ENCODE results near the gene SPRN. TPM values are rescaled to one million over a fixed set of nuclear protein-coding genes. Genes with fewer than 3 reads are reported as not detected.
A peak's percentile ranks its signal among the peaks of the same experiment; 100 is the strongest.

The SPRN gene
- total and polyA plus RNA-seq, 12 donors, result 0.10 to 1.8 (median 0.60) TPM; not detected in 3

DNA sequence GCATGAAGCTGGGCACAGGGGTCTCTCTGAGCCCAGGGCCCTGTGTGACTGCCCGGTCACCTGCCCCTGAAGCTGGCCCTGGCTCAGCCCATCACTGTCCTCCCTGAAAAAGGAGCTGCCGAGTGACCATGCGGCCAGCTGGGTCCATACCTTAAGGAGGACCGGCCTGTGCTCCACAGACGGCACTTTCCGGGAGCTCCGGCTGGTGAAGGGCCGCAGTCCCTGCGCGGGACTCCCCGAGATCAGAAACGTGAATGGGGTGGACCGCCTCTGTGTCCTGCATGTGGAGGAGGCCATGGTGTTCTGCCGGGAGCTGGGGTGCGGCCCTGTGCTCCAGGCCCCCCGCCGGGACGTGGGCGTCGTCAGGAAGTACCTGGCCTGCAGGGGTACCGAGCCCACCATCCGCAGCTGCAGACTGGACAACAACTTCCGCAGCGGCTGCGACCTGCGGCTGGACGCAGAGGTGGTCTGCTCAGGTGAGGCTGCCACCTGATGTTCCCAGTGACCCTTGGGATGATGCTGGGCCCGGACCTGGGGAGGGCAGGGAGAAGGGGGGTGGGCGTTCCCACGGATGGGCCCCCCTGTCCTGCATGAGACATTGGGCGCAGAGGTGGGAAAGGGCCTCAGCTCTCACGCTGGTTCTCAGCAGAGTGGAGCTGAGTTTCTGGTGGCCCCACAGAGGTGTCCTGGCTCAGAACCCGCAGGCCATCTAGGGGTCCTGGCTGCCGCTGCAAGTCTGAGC, 32.8 kb upstream of the SPRN start:
- no peaks in the 10 kb centered on the region for H3K4me1 ChIP-seq (replicated peaks in 1 of 2)
- H3K27me3 ChIP-seq, result no peaks in the 10 kb centered on the region
- 89 to 93% (median 91%) methylated on average over 7 to 34 of the region's 34 CpGs for WGBS, 4 donors
- intact Hi-C loops (cut with DNase I), result no loop called here
- H3K27ac ChIP-seq, result no peak overlapping the region
- no peaks in the 10 kb centered on the region for H3K36me3 ChIP-seq (replicated peaks in 1 of 2)
- H3K4me3 ChIP-seq, result no peak overlapping the region
- no peak for TF ChIP-seq POLR2A (IDR thresholded peaks at IDR 0.05)
- TF ChIP-seq, protein P1, sequence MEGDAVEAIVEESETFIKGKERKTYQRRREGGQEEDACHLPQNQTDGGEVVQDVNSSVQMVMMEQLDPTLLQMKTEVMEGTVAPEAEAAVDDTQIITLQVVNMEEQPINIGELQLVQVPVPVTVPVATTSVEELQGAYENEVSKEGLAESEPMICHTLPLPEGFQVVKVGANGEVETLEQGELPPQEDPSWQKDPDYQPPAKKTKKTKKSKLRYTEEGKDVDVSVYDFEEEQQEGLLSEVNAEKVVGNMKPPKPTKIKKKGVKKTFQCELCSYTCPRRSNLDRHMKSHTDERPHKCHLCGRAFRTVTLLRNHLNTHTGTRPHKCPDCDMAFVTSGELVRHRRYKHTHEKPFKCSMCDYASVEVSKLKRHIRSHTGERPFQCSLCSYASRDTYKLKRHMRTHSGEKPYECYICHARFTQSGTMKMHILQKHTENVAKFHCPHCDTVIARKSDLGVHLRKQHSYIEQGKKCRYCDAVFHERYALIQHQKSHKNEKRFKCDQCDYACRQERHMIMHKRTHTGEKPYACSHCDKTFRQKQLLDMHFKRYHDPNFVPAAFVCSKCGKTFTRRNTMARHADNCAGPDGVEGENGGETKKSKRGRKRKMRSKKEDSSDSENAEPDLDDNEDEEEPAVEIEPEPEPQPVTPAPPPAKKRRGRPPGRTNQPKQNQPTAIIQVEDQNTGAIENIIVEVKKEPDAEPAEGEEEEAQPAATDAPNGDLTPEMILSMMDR (IDR thresholded peaks at IDR 0.05), result no peak
- H3K9me3 ChIP-seq (replicated peaks in 1 of 3), result no peaks in the 10 kb centered on the region
- peak in 2 of 7 donors; percentile 4 to 15 for DNase-seq

DNA sequence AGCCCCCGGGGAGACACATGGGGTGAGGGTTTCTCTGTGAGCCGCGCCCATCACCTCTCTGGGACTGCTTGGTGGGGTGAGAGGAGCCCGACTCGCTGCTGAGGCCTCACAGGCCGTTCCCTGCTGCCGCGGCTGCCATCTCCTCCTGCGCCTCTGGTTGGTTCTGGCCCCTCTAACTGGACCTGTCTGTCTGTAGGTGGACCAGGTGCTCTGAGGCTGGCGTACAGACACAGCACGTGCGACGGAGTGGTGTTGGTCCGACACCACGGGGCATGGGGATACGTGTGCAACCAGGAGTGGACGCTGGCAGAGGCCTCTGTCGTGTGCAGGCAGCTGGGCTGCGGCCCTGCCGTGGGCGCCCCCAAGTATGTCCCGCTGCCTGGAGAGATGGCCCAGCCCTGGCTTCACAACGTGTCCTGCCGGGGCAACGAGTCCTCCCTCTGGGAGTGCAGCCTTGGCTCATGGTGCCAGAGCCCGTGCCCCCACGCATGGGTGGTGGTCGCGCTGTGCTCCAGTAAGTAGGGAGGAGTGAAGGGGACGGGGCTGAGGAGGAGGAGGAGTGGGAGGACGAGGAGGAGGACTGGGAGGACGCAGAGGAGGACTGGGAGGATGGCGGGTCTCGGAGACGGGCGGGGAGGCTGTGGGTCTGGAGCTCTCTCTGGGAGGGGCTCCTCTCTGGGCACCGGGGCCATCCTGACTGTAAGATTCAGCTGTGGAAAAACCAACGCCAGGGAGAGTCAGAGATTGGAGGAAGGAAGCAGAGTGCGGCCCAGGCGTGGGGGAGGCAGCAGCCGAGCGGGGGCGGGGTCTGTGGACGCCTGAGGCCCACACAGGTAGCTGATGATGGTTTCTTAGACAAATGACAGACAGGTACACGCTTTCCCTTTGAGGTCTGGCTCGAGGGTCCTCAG, 31.9 kb upstream of the SPRN start:
- intact Hi-C loops (cut with DNase I), result no loop called here
- WGBS, 4 donors, result 85 to 89% (median 88%) methylated on average over 27 to 46 of the region's 46 CpGs
- H3K4me1 ChIP-seq (replicated peaks in 1 of 2), result no peaks in the 10 kb centered on the region
- no peaks in the 10 kb centered on the region for H3K9me3 ChIP-seq (replicated peaks in 1 of 3)
- H3K4me3 ChIP-seq, result no peak overlapping the region
- TF ChIP-seq POLR2A (IDR thresholded peaks at IDR 0.05), result no peak
- TF ChIP-seq, protein P1 (IDR thresholded peaks at IDR 0.05), result no peak
- H3K36me3 ChIP-seq (replicated peaks in 1 of 2), result no peaks in the 10 kb centered on the region
- no peak overlapping the region for H3K27ac ChIP-seq
- DNase-seq, result peak in 2 of 7 donors; percentile 11 to 34
- no peaks in the 10 kb centered on the region for H3K27me3 ChIP-seq

DNA sequence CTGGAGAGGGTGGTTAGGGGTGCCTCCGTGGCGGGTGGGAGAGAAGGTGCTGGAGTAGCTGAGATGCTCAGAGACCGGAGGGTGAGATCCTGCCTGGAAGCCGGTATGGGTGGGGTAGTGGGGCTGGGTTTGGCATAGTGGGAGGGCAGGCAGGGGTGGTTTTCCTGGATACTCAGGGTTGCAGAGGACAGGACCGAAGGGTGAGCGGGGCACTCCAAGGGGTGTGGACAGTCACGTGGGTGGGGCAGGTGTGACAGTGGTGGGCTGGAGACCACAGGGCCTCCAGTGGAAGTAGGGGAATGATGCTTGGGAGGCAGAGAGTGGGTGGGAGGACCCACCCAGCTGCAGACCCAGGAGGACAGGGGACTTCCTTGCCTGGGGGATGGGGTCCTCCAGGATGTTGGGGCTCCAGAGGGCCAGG, 31.2 kb upstream of the SPRN start:
- peak in 1 of 7 donors; percentile 9 for DNase-seq
- TF ChIP-seq, protein P1 (IDR thresholded peaks at IDR 0.05), result no peak
- TF ChIP-seq POLR2A (IDR thresholded peaks at IDR 0.05), result no peak
- intact Hi-C loops (cut with DNase I), result no loop called here
- Histone ChIP-seq H3K27ac (no peak overlapping the region), H3K27me3 (no peaks in the 10 kb centered on the region), H3K36me3 (replicated peaks in 1 of 2) (no peaks in the 10 kb centered on the region), H3K9me3 (replicated peaks in 1 of 3) (no peaks in the 10 kb centered on the region), H3K4me1 (replicated peaks in 1 of 2) (no peaks in the 10 kb centered on the region), H3K4me3 (no peak overlapping the region)
- WGBS, 4 donors, result 81 to 92% (median 88%) methylated on average over 7 of the region's 7 CpGs

DNA sequence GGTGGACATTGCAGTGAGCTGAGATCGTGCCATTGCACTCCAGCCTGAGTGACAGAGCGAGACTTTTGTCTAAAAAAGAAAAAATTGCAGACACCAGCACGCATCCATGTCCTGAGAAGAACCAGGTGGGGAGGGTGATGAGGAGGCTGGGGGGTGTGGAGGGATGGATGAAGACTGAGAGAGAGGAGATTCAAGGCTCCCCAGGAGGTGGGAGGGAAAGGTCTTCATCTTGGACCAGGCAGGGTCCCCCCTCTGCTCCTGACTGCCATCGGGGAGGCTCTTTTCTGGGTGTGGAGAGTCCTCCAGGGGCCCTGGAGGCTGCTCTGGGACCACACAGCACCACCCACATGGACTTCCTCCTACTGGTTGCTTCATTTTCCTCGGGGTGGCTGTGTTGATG, 30.8 kb upstream of the SPRN start:
- DNase-seq, result peak in 1 of 7 donors; percentile 0
- H3K36me3 ChIP-seq (replicated peaks in 1 of 2), result no peaks in the 10 kb centered on the region
- intact Hi-C loops (cut with DNase I), result no loop called here
- no peaks in the 10 kb centered on the region for H3K27me3 ChIP-seq
- H3K4me1 ChIP-seq (replicated peaks in 1 of 2), result no peaks in the 10 kb centered on the region
- 73 to 82% (median 78%) methylated on average over 5 of the region's 5 CpGs for WGBS, 4 donors
- no peak overlapping the region for H3K4me3 ChIP-seq
- H3K9me3 ChIP-seq (replicated peaks in 1 of 3), result no peaks in the 10 kb centered on the region
- H3K27ac ChIP-seq, result no peak overlapping the region
- no peak for TF ChIP-seq POLR2A (IDR thresholded peaks at IDR 0.05)
- TF ChIP-seq, protein P1 (IDR thresholded peaks at IDR 0.05), result no peak
